CD14-positive monocyte (primary cell): ENCODE measurements around the gene TEX36. TPM values are rescaled to one million over a fixed set of nuclear protein-coding genes. Genes with fewer than 3 reads are reported as not detected.

ENCODE experiments used
- DNase-seq, 3 donors: peaks; one replicate each; pipeline ENCODE4 v3.0.0-alpha.2; 2011 to 2022
- H2AFZ ChIP-seq: 2 replicates; pipeline ENCODE4 v1.6.0; 2012; ENCODE audit warnings: mild to moderate bottlenecking, low read depth, low read length, inconsistent platforms; ENCODE audit not compliant: insufficient read depth, poor library complexity, severe bottlenecking
- H3K27ac ChIP-seq, 2 donors: 1 replicate in 1 of 2; 2 replicates in 1 of 2; pipeline ENCODE4 v1.5.1; 2012 to 2013; ENCODE audit warnings: low read length in 2 of 2, control low read depth in 1 of 2, inconsistent platforms in 1 of 2, low read depth in 1 of 2, mild to moderate bottlenecking in 1 of 2
- H3K27me3 ChIP-seq, 2 donors: one replicate each; pipeline versions ENCODE4 v1.6.0 to v1.6.1; 2011 to 2013; ENCODE audit warnings: low read length in 2 of 2; ENCODE audit not compliant: control insufficient read depth in 2 of 2, insufficient read depth in 2 of 2
- H3K36me3 ChIP-seq, 2 donors: replicated peaks in 1 of 2; 1 replicate in 1 of 2; 2 replicates in 1 of 2; pipeline versions ENCODE4 v1.5.1 to v1.6.1; 2012 to 2013; ENCODE audit warnings: low read length in 2 of 2, control low read depth in 1 of 2, inconsistent platforms in 1 of 2, mild to moderate bottlenecking in 1 of 2; ENCODE audit not compliant: insufficient read depth in 2 of 2, control insufficient read depth in 1 of 2
- H3K4me1 ChIP-seq, 2 donors: 1 replicate in 1 of 2; 2 replicates in 1 of 2; pipeline versions ENCODE4 v1.5.1 to v1.6.1; 2012 to 2013; ENCODE audit warnings: low read length in 2 of 2, control low read depth in 1 of 2, inconsistent platforms in 1 of 2, mild to moderate bottlenecking in 1 of 2, moderate library complexity in 1 of 2; ENCODE audit not compliant: insufficient read depth in 2 of 2, control insufficient read depth in 1 of 2
- H3K4me2 ChIP-seq: replicated peaks from 2 replicates; pipeline ENCODE3; 2012; ENCODE audit warnings: low read length, moderate library complexity, mild to moderate bottlenecking; ENCODE audit not compliant: poor library complexity, severe bottlenecking; ENCODE audit errors: extremely low read depth
- H3K4me3 ChIP-seq, 3 experiments: fragments of 200-600 bp in 1 of 3; sonication (generic) in 1 of 3; replicated peaks in 1 of 3; 1 replicate in 2 of 3; 2 replicates in 1 of 3; pipeline ENCODE4 v1.5.1; 2011 to 2013; ENCODE audit warnings: low read length in 3 of 3, mild to moderate bottlenecking in 3 of 3, control low read depth in 2 of 3, low read depth in 2 of 3, inconsistent platforms in 1 of 3, moderate library complexity in 1 of 3
- H3K79me2 ChIP-seq: 2 replicates; pipeline ENCODE4 v1.6.0; 2012; ENCODE audit warnings: mild to moderate bottlenecking, control low read depth, inconsistent platforms, low read length, moderate library complexity; ENCODE audit not compliant: insufficient read depth
- H3K9ac ChIP-seq: 2 replicates; pipeline ENCODE4 v1.6.0; 2017; ENCODE audit warnings: low read length, mild to moderate bottlenecking; ENCODE audit not compliant: insufficient read depth, poor library complexity, severe bottlenecking
- H3K9me3 ChIP-seq, 2 donors: replicated peaks in 1 of 2; 1 replicate in 1 of 2; 2 replicates in 1 of 2; pipeline versions ENCODE4 v1.5.1 to v1.6.1; 2012 to 2013; ENCODE audit warnings: low read length in 2 of 2, control low read depth in 1 of 2; ENCODE audit not compliant: control insufficient read depth in 1 of 2, insufficient read depth in 1 of 2
- H4K20me1 ChIP-seq: 2 replicates; pipeline ENCODE4 v1.6.0; 2012; ENCODE audit warnings: mild to moderate bottlenecking, low read length, control low read depth, moderate library complexity; ENCODE audit not compliant: insufficient read depth
- H3K27ac Mint-ChIP-seq, 7 donors: one replicate each; pipeline ENCODE4 v1.8.0; 2020; ENCODE audit warnings: mild to moderate bottlenecking in 7 of 7, mixed read lengths in 7 of 7, moderate library complexity in 6 of 7, inconsistent platforms in 2 of 7
- H3K27me3 Mint-ChIP-seq, 3 donors: one replicate each; pipeline ENCODE4 v1.8.0; 2021 to 2022; ENCODE audit warnings: low read depth in 3 of 3, mild to moderate bottlenecking in 3 of 3, mixed read lengths in 3 of 3, moderate library complexity in 3 of 3, inconsistent platforms in 1 of 3
- H3K36me3 Mint-ChIP-seq, 2 donors: one replicate each; pipeline ENCODE4 v1.8.0; 2020; ENCODE audit warnings: mixed read lengths in 2 of 2, inconsistent platforms in 1 of 2, mild to moderate bottlenecking in 1 of 2
- H3K4me1 Mint-ChIP-seq: one replicate; pipeline ENCODE4 v1.8.0; 2020; ENCODE audit warnings: mild to moderate bottlenecking, mixed read lengths
- H3K4me3 Mint-ChIP-seq, 2 donors: one replicate each; pipeline ENCODE4 v1.8.0; 2020; ENCODE audit warnings: mild to moderate bottlenecking in 2 of 2, mixed read lengths in 2 of 2, moderate library complexity in 1 of 2
- H3K9me3 Mint-ChIP-seq, 7 donors: one replicate each; pipeline ENCODE4 v1.8.0; 2020 to 2022; ENCODE audit warnings: mixed read lengths in 7 of 7, mild to moderate bottlenecking in 6 of 7, moderate library complexity in 6 of 7, inconsistent platforms in 2 of 7
- CTCF ChIP-seq: fragments of 200-600 bp; IDR thresholded peaks from one replicate; pipeline ENCODE4 v1.8.0; 2022; ENCODE audit warnings: antibody characterized with exemption, mild to moderate bottlenecking
- WGBS: methylation state at CpG from one replicate; pipeline ENCODE4 v1.1.5; 2013; ENCODE audit warnings: missing lambda C conversion rate; ENCODE audit not compliant: insufficient coverage; 5-methylcytosine and 5-hydroxymethylcytosine counted together
- intact Hi-C, 2 donors: fragments of 100-400 bp; cut with micrococcal nuclease; formaldehyde crosslinking; loops; one replicate each; pipeline versions ENCODE4 v1.15.0 to v1.15.1; 2023
- polyA plus RNA-seq, 3 donors: library from polyadenylated mRNA; depleted of rRNA in 1 of 3; unstranded in 2 of 3; stranded (reverse) in 1 of 3; fragments of 300-500 nt in 2 of 3; fragments of >200 nt in 1 of 3; fragmentation: Illumina TruSeq in 2 of 3; gene quantifications; 1 replicate in 2 of 3; 2 replicates in 1 of 3; pipeline ENCODE4 v1.2.3, GENCODE V29; 2012 to 2021

The TEX36 gene
- polyA plus RNA-seq, 3 donors, result not detected

DNA sequence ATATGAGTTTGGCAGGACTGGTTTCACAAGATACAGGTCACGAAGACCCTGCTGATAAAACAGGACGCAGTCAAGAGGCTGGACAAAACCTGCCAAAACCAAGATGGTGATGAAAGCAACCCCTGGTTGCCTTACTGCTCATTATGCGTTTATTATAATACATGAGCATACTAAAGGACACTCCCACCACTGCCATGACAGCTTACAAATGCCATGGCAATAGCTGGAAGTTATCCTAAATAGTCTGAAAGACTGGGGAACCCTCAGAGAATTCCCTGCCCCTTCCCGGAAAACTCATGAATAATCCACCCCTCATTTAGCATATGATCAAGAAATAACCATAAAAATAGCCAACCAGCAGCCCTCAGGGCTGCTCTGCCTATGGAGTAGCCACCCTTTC, 73.1 kb downstream of the TEX36 start:
- Histone ChIP-seq H2AFZ (no peak overlapping the region), H4K20me1 (no peaks in the 10 kb centered on the region), H3K9me3 (no peaks in the 10 kb centered on the region), H3K79me2 (no peaks in the 10 kb centered on the region), H3K4me1 (no peaks in the 10 kb centered on the region), H3K27me3 (no peaks in the 10 kb centered on the region), H3K9ac (no peak overlapping the region), H3K4me3 (no peak overlapping the region), H3K27ac (no peak overlapping the region), H3K36me3 (no peaks in the 10 kb centered on the region), H3K4me2 (no peak overlapping the region)
- Mint-ChIP-seq H3K4me1 (no peaks in the 10 kb centered on the region), H3K9me3 (peaks cover 0 to 7% (median 0%) of the 10 kb centered on the region in 7 donors), H3K36me3 (no peaks in the 10 kb centered on the region), H3K27me3 (peaks cover 0 to 1% (median 0%) of the 10 kb centered on the region in 3 donors), H3K27ac (no peak overlapping the region), H3K4me3 (no peak overlapping the region)
- intact Hi-C loops, result no loop called here
- DNase-seq, result no peak
- WGBS, result 100% methylated on average over 1 of the region's 4 CpGs
- no peak for TF ChIP-seq CTCF

DNA sequence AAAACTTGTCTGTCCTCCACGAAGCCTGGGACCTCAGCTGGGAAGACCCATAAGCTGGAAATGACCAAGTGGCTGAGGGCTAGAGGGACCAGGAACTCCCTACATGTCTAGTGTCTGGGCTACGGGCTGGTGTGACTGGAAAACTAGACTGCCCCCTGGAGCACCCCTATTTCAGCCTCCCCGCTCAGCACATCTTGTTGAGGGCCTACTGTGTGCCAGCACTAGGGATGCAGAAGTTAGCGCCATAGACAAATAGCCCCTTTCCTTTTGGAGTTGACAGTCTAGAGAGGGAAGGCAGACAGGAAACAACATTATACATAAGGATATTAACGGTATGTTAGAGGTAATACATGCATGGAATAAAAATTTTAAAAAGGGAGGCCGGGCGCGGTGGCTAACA, 74.5 kb downstream of the TEX36 start:
- Histone ChIP-seq H3K9ac (no peak overlapping the region), H3K4me3 (no peak overlapping the region), H3K4me2 (no peak overlapping the region), H3K4me1 (no peaks in the 10 kb centered on the region), H3K27me3 (no peaks in the 10 kb centered on the region), H2AFZ (no peak overlapping the region), H3K9me3 (peaks cover 0 to under 1% of the 10 kb centered on the region in 2 donors), H3K36me3 (no peaks in the 10 kb centered on the region), H4K20me1 (no peaks in the 10 kb centered on the region), H3K27ac (no peak overlapping the region), H3K79me2 (no peaks in the 10 kb centered on the region)
- no peak for TF ChIP-seq CTCF
- Mint-ChIP-seq H3K4me3 (no peak overlapping the region), H3K4me1 (no peaks in the 10 kb centered on the region), H3K27ac (no peak overlapping the region), H3K27me3 (peaks cover 0 to 1% (median 0%) of the 10 kb centered on the region in 3 donors), H3K36me3 (no peaks in the 10 kb centered on the region), H3K9me3 (peaks cover 0 to 13% (median 0%) of the 10 kb centered on the region in 7 donors)
- WGBS, result no CpG with 5 or more reads among the region's 8 CpGs
- no peak for DNase-seq
- intact Hi-C loops, result no loop called here
